ENCODE data around the gene C1D. TPM values are rescaled to one million over a fixed set of nuclear protein-coding genes. Genes with fewer than 3 reads are reported as not detected.
"Not testable (repeated sequence)": the region's sequence is repeated elsewhere in the genome, so short reads cannot be mapped to it uniquely, and the experiment has no call there.

The C1D gene, protein sequence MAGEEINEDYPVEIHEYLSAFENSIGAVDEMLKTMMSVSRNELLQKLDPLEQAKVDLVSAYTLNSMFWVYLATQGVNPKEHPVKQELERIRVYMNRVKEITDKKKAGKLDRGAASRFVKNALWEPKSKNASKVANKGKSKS
- 14.2 TPM for total RNA-seq

DNA sequence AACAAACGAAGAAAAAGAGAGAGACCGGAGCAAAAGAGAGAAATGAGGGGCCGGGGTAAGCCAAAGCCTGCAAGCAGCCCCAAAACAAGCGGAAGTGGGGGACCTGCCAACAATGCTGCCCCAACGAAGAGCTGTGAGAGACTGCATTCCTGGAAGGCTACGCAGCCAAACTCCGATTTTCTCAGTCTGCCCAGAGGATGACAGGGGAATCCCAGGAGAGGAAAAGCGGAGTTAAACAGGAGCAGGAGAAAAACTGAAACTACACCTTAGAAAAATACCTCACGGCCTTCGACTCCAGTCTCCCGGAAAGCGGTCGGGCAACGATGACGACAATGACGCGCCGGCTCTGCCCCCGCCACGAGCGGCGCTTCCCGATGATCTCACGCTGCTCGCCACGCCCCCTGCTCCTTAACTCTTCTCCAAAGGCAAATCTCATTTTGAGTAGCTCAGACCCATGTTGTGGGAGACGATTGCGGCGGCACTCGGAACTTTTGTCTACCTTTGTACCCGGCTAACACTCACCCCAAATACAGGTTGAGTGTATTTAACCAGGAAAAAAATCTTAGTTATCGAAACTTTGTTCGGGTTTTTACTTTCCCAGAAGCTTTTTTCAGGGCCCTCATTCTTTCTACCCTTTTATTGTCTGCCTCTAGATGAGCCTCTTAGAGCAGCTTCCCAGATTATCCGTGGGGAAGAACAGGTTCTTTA, at the start of gene C1D:
Gene C1D (minus strand): TSS at position 325 of the 708 bp plus-strand sequence. CDS start 15,694 bp downstream, outside the sequence.
- DNase-seq (ENCODE audit: low spot score) = peak; percentile 97

DNA sequence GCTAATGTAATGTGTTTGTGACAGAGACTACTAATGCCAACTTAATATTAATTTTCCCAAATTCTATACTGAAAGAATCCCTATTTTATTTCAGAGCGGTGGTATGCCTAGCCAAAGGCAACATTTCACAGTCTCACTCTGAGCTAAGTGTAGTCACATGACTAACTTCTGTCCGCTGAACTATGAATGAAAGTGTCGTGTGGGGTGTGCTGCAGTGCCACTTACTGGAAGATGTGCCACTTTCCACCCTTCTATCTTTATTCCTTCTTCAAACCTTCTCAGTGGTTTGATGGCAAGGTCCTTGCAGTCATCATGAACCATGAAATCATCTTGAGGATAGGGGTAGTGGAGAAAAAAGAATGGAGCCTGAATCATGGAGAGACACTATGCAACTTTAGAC, 47.3 kb upstream of the C1D start:
- no peak for DNase-seq (ENCODE audit: low spot score)

DNA sequence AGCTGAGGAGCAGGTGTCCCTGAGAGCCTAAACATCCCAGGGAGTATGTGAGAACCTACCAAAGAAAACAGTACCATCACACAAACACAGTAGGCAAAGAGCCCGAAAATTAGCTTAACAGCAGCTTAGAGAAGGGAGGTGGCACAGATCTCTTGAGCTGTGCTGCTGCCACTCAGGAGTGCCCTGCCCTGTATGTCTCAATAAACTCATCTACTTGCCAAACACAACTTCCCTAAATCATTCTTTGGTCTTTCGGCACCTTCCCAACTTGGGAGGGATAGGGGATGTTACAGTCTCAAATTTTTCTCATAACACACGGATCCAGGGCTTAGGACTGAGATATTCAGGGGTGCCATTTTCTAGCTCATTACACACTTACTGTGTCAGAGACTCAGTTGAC, 45.3 kb upstream of the C1D start:
- DNase-seq (ENCODE audit: low spot score) = no peak

DNA sequence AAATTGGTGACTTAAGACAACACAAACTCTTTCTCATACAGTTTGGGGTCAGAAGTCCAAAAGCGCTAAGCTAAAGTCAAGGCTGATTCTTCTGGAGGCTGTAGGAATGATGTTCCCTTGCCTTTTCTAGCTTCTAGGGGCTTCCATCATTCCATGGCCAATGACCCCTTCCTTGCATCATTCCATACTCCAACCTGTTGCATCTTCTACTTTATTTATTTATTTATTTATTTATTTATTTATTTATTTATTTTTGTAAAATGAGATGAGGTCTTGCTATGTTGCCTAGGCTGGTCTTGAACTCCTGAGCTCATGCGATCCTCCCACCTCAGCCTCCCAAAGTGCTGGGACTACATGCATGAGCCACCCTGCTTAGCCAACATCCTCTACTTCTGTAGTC, 44.7 kb upstream of the C1D start:
- no peak for DNase-seq (ENCODE audit: low spot score)

DNA sequence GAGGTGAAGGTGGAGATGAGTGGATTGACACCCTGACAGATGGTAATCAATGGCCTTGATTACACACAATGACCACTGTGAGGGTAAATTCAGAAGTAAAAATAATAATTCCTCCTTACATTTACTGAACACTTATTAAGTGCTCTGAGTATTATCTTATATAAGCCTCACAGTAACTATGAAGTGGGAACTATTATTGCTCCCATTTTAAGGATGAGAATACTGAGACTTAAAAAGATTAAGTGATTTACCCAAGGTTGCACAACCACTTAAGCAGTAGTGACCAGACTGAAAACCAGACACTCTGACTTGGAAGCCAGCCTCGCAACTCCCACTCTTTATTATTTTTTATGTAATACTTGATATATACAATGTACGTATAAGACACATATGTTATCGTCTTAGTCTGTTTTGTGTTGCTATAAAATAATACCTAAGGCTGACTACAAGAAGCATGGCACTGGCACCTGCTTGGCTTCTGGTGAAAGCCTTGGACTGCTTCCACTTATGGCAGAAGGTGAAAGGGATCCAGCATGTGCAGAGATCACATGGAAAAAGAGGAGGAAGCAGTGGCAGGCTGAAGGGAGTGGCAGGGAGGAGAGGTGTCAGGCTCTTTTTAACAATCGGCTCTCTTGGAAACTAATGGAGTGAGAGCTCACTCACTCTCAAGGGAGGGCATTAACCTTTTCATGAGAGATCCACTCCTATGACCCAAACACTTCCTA, 41.5 kb upstream of the C1D start:
- DNase-seq (ENCODE audit: low spot score) = no peak

DNA sequence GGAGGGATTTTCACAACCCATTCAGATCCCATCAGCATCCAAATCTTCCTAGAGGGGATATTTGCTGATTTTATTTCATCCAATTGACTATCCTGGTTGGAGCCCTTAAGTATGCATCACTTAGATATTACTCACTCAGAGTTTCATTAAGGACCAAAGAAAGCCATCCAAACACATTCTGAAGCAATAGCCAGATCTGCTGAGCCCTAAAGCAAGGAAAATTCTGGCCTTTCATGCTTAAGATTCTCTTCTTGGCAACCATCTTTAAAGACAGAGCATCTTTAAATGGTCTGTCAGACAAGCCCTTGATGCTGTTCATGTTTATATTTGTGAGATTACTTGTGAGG, 40.9 kb upstream of the C1D start:
- DNase-seq (ENCODE audit: low spot score) = no peak

DNA sequence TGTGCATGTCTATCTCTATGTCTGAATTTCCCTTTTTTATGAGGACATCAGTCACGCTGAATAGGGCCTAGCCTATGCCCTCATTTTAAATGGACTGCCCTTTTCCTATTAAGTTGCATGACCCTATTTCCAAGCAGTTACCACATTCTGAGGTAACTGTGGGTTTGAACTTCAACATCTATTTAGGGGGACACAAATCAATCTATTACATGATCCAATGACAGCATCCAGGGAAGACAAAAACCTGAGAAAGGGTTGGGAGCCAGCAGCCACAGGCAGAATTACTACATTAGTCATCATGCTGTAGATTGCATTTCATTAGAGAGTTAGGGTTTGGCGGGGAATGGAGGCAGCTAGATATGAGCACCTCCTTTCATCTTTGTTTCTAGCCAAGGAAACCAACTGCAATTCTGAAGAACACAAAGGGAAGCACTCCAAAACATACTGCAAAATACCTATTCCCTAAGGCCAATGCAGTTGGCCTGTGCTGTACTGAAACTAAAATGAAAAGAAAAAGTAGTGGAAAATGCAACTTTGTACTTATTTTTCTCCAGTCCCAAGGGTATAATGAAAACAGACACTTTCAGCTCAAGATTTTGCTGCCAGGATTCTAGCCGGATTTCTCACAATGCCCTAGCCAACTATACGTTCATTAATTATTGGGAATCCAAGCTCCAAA, 40.4 kb upstream of the C1D start:
- no peak for DNase-seq (ENCODE audit: low spot score)

DNA sequence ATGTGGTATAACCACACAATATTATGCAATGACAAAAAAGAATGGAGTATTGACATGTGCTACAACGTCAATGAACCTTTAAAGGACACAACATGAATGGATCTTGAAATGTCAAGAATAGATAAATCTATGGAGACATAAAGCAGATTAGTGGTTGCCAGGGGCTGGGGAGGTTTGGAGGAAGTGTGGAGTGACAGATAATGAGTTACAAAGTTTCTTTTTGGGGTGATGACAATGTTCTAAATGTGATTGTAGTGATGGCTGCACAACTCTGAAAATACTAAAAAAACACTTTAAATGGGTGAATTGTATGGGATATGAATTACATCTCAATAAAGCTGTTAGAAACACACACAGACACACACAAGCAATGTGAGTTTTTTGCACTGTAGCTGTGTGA, 37.4 kb upstream of the C1D start:
- no peak for DNase-seq (ENCODE audit: low spot score)

DNA sequence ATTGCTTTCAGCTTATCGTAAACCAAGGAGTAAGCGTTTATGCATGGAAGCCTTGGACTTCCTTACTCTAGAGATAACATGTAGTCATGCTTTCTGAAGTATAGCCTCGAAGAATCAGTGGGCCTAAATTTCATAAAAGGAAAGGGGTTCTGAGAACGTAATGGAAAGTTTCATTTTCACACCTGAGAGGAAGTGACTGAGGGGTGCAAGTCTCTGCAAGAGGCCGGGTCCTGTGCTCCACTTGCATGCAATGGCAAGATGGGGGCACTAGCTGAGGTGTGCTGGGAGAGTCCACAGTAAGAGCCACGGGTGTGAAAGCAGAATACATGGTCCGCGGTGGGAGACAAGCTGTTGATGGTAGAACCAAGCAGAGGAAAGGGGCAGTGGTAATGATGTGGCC, 36.5 kb upstream of the C1D start:
- DNase-seq (ENCODE audit: low spot score) = no peak

DNA sequence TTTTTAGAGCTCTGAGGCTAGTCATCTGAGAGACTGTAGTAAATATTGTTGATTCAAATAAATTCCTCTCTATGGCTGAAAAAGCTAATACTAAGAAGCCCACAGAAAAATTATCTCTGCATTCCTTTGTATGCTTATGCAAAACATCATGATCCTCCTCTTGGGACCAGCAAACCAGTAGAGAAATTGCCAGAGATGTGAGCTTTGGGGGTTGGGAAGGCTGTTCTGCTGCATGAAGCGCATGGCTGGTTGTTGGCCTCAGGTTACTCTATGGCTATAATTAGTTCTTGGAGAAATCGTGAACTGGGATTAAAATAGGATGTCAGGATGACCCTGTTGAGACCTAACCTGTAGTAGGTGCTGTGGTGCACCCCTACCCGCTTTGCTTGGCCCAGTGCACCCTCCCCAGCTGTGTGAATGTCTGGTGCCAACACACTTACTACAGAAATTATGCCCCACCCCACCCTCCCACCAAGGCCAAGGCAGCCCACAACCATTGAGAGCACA, 35.5 kb upstream of the C1D start:
- no peak for DNase-seq (ENCODE audit: low spot score)

DNA sequence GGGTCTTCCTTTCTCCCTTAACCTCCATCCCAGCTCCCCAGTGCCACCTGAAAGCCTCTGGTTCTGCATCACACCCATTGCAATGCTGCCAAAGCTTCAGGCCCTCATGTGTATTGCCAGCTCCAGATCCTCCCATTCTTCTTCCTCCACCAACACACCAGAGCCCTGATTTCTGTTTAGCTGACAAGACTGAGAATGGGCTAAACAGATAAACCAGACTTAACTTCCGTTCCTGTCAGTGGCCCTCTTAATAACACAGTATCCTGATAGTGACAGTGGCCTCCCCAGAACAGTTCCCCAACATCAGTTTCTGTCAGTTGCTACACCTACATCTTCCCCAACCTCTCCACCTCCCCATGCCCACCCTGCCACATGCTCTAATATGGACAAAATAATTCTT, 31.3 kb upstream of the C1D start:
- DNase-seq (ENCODE audit: low spot score) = no peak

DNA sequence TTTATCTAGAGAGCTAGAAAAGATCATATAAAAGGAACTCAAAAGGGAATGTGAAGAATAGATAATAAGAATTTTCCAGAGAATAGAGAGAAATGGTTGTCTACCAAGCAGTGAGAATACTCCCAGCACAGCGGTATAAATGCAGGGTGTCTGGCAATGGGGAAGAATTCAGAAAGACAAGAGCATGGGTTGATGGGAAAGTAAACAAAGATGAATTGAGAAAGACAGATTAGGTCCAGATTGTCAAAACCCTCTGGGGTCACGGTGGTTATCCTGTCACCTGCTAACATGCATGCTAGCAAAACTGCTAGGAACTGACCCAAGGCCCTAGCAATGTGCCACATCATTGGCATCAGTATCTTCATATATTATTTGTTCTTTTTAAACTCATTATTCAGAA, 30.8 kb upstream of the C1D start:
- DNase-seq (ENCODE audit: low spot score) = no peak

DNA sequence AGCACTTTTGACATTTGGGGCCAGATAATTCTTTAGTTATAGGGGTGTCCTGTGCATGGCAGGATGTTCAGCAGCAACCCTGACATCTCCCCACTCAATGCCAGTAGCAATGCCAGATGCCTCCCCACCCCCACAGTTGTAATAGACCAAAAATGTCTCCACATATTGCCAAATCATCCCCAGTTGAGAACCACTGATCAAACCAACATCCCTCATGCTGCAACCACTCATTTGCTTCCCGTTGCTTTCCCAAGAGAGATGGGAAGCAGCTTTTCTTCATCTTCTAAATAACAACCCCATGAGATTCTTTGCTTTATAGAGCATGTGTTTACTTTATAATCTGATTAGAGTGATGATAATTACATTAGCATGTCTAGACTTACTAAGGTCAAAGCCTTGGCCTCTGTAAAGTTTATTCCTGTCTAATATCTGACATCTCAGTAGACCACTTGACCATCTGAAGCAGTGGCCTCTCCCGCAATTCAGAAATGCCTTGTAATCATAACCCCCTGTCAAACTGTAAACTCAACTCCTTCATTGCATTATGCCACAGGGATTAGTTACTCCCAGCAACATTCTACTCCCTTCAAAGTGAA, 28.7 kb upstream of the C1D start:
- DNase-seq (ENCODE audit: low spot score) = no peak

DNA sequence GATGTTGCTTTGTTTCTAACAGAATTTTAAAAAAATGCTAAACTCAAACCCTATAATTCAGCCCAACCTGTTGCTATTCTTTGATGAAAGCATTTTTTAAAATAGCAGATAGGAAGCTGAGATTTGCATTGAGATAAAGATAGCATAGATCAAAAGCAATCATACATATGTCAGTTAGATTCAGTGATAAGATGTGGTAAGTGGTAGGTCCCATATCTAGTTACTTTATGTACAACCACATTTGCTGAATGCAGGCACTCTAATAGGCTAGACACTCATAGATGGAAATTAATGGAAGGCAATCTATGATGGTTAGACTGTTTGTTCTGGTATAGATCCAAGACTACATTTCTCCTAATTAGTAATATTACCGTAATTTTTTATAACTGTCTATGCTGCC, 27.2 kb upstream of the C1D start:
- DNase-seq (ENCODE audit: low spot score) = no peak

DNA sequence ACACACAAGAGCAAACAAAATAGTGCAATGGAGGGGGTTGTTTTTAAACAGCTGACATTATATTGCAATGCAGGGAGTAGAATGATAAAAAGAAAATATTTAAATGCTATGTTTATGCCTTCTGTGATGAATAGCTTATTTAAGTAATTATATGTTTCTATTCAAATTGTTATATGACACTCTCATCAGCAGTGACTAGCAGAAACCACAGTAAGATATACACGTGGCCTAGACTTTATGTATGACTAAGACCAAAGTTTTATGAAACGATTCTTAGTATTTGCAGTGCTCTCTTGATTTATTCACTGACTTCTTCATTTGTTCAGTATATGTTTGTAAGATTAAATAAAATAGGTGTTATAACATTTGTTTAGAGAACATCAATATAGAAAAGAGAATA, 26.1 kb upstream of the C1D start:
- DNase-seq (ENCODE audit: low spot score) = no peak

DNA sequence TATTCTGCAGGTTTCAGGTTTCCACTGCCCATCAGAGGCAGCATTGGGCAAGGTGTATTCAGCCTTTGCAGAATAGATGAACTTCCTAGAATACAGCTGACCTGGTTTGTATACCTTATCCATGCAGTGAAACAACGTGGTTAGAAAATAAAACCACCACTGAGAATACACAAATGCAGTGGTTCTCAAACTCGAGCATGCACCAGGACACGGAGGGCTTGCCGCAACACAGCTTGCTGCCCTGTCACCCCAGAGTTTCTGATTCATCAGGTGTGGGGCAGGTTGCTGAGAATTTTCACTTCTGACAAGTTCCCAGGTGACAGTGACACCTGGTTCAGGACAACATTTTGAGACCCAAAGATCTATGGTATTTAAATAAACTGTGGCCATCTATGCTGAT, 23.4 kb upstream of the C1D start:
- no peak for DNase-seq (ENCODE audit: low spot score)

DNA sequence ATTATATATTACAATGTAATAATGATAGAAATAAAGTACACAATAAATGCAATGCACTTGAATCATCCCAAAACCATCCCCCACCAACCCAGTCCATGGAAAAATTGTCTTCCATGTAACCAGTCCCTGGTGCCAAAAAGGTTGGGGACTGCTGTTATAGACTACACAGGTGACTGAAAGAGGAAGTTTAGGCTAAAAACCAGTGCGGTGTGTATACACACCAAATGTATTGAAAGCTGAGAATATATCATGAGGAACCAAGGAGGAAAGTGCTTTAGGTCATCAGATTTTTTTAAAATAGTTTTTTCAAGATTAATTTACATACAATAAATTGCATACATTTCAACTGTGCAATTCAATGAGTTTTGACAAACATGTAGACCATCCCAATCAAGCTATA, 20.5 kb upstream of the C1D start:
- no peak for DNase-seq (ENCODE audit: low spot score)

DNA sequence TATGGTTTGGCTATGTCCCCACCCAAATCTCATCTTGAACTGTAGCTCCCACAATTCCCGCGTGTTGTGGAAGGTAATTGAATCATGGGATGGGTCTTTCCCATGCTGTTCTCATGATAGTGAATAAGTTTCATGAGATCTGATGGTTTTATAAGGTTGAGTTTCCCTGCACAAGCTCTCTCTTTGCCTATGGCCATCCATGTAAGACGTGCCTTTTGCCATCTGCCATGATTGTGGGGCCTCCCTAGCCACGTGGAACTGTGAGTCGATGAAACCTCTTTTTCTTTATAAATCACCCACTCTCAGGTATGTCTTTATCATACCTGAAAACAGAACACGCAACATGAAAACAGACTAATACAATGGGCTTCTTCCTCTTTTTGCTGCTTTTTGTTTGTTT, 11.2 kb upstream of the C1D start:
- DNase-seq (ENCODE audit: low spot score) = no peak

DNA sequence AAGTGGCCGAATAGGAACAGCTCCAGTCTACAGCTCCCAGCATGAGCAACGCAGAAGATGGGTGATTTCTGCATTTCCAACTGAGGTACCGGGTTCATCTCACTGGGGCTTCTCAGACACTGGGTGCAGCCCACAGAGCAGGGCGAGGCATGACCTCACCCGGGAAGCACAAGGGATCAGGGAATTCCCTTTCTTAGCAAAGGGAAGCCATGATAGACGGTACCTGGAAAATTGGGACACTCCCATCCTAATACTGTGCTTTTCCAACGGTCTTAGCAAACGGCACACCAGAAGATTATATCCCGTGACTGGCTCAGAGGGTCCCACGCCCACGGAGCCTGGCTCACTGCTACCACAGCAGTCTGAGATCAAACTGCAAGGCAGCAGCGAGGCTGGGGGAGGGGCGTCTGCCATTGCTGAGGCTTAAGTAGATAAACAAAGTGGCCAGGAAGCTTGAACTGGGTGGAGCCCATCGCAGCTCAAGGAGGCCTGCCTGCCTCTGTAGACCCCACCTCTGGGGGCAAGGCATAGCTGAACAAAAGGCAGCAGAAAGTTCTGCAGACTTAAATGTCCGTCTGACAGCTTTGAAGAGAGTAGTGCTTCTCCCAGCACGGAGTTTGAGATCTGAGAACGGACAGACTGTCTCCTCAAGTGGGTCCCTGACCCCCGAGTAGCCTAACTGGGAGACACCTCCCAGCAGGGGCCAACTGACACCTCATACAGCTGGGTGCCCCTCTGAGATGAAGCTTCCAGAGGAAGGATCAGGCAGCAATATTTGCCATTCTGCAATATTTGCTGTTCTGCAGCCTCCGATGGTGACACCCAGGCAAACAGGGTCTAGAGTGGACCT, 1.2 kb upstream of the C1D start:
- not testable (repeated sequence) for DNase-seq (ENCODE audit: low spot score)

DNA sequence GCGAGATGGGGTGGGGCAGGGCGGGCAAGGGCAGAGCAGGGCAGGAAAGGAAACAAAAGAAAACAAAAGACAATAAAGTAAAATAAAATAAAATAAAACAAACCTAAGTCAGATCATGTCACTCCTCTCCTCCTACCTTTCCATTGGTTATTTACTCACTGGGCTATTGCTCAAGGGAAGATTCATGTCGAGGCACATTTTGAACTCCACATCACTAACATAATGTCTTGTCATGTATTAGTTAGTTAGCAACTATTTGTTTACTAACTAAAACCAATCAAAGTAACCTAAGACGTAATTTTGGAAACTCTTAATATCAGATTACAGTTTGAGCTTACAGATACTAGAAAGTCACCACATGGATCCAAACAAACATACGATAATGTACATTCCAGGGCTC, 2.2 kb downstream of the C1D start:
- DNase-seq (ENCODE audit: low spot score) = no peak

DNA sequence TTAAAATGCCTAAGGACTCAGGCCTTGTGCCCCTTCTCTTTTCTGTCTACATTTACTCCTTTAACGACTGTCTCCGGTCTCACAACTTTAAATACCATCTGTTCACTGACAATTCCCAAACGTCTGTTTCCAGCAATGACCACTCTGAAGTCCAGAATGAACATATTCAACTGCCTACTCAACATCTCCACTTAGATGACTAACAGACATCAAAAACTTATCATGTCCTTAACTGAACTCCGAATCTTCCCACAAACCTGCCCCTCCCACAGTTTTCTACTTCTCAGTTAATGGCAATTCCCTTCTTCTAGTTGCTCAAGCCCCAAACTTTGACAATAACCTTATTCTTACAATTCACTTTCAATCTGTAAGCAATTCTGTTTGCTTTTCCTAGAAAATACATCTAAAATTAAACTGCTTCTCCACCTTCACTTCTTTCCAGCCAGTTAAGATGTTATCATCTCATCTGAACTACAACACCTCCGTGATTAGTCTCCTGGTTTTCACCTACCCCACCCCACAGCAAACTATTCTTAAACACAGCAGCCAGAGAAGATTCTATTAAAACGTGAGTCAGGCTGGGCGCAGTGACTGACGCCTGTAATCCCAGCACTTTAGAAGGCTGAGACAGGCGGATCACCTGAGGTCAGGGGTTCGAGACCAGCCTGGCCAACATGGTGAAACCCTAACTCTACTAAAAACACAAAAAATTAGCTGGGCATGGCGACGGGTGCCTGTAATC, 2.8 kb downstream of the C1D start:
- DNase-seq (ENCODE audit: low spot score) = no peak

Measured in ureter (tissue), 1 donor.